Mesothelial cell of epicardium (in vitro differentiated cells): Measurements from ENCODE around the gene SHISA5. TPM values are rescaled to one million over a fixed set of nuclear protein-coding genes. Genes with fewer than 3 reads are reported as not detected.
A peak's percentile ranks its signal among the peaks of the same experiment; 100 is the strongest.

Experiments
- DNase-seq, 2 experiments: peaks; one replicate each; pipeline ENCODE4 v3.0.0; 2021; ENCODE audit warnings: low spot score in 2 of 2; ENCODE audit not compliant: unreplicated experiment in 2 of 2
- H3K27ac Mint-ChIP-seq: 2 replicates; pipeline ENCODE4 v1.8.0; 2021; ENCODE audit warnings: mixed read lengths
- H3K27me3 Mint-ChIP-seq: 2 replicates; pipeline ENCODE4 v1.8.0; 2021; ENCODE audit warnings: low read depth, mixed read lengths
- H3K36me3 Mint-ChIP-seq: 2 replicates; pipeline ENCODE4 v1.8.0; 2021; ENCODE audit warnings: mixed read lengths
- H3K4me1 Mint-ChIP-seq: 2 replicates; pipeline ENCODE4 v1.8.0; 2021; ENCODE audit warnings: mixed read lengths
- H3K4me3 Mint-ChIP-seq: 2 replicates; pipeline ENCODE4 v1.8.0; 2021; ENCODE audit warnings: mild to moderate bottlenecking, moderate library complexity, mixed read lengths
- H3K9me3 Mint-ChIP-seq: 2 replicates; pipeline ENCODE4 v1.8.0; 2021; ENCODE audit warnings: mixed read lengths
- CTCF ChIP-seq: fragments of 200-600 bp; sonication (generic); IDR thresholded peaks from one replicate; pipeline ENCODE4 v1.5.0; 2021; ENCODE audit warnings: antibody characterized with exemption; ENCODE audit not compliant: unreplicated experiment
- total RNA-seq: library from RNA; stranded (reverse); gene quantifications from 3 replicates; pipeline ENCODE4 v1.2.1, GENCODE V29; 2021

SHISA5 gene
- total RNA-seq, 1 donor from 2014 or later = 154 TPM

- no peak overlapping the region for H3K27ac Mint-ChIP-seq
- no peak for TF ChIP-seq CTCF
- no peaks in the 10 kb centered on the region for H3K27me3 Mint-ChIP-seq
- peaks cover 31% of the 10 kb centered on the region for H3K4me1 Mint-ChIP-seq
- H3K36me3 Mint-ChIP-seq = no peaks in the 10 kb centered on the region
- no peaks in the 10 kb centered on the region for H3K9me3 Mint-ChIP-seq
- no peak for DNase-seq
- no peak overlapping the region for H3K4me3 Mint-ChIP-seq
These were observed 2.1 kb upstream of the SHISA5 start for GRCh38 chr3:48505968-48506504.

GRCh38 chr3:48505146-48505545, 1.2 kb upstream of the SHISA5 start:
- Mint-ChIP-seq H3K4me3 (peak overlapping the region; percentile 81), H3K27ac (peak overlapping the region; percentile 25), H3K36me3 (peaks cover 2% of the 10 kb centered on the region)

GRCh38 chr3:48503401-48504050, 448 bp downstream of the SHISA5 start:
- H3K27ac Mint-ChIP-seq = peak overlapping the region; percentile 73
- peak overlapping the region; percentile 81 for H3K4me3 Mint-ChIP-seq
- no peaks in the 10 kb centered on the region for H3K27me3 Mint-ChIP-seq
- H3K36me3 Mint-ChIP-seq = peaks cover 8% of the 10 kb centered on the region
- no peak for TF ChIP-seq CTCF
- peaks cover 31% of the 10 kb centered on the region for H3K4me1 Mint-ChIP-seq
- H3K9me3 Mint-ChIP-seq = no peaks in the 10 kb centered on the region
- DNase-seq = peak in 1 of 2 experiments; percentile 45

More at GRCh38 chr3:48505146-48505545, 1.2 kb upstream of the SHISA5 start:
- no peak for DNase-seq
- Mint-ChIP-seq H3K4me1 (peaks cover 31% of the 10 kb centered on the region), H3K9me3 (no peaks in the 10 kb centered on the region), H3K27me3 (no peaks in the 10 kb centered on the region)
- no peak for TF ChIP-seq CTCF

GRCh38 chr3:48502728-48503168, 1.2 kb downstream of the SHISA5 start:
- peak overlapping the region; percentile 81 for H3K4me3 Mint-ChIP-seq
- peaks cover 29% of the 10 kb centered on the region for H3K4me1 Mint-ChIP-seq
- no peak for TF ChIP-seq CTCF
- H3K36me3 Mint-ChIP-seq = peaks cover 14% of the 10 kb centered on the region
- H3K27me3 Mint-ChIP-seq = no peaks in the 10 kb centered on the region
- peaks cover 3% of the 10 kb centered on the region for H3K9me3 Mint-ChIP-seq
- H3K27ac Mint-ChIP-seq = no peak overlapping the region
- DNase-seq = no peak

GRCh38 chr3:48502121-48502520, 1.9 kb downstream of the SHISA5 start:
- peaks cover 16% of the 10 kb centered on the region for H3K36me3 Mint-ChIP-seq
- peaks cover 3% of the 10 kb centered on the region for H3K9me3 Mint-ChIP-seq

More at GRCh38 chr3:48502121-48502520, 1.9 kb downstream of the SHISA5 start:
- TF ChIP-seq CTCF = no peak
- peak overlapping the region; percentile 81 for H3K4me3 Mint-ChIP-seq
- H3K4me1 Mint-ChIP-seq = peaks cover 23% of the 10 kb centered on the region
- H3K27ac Mint-ChIP-seq = peak overlapping the region; percentile 66
- DNase-seq = no peak
- no peaks in the 10 kb centered on the region for H3K27me3 Mint-ChIP-seq
